DMS79 treated with DMSO at 0.1 percent for 48 hours (cell line): ENCODE measurements around the gene CES4A.

Experiments used
- DNase-seq: peaks from one replicate; lab custom pipeline; 2025; lab: John Stamatoyannopoulos, UW

CES4A gene

DNA sequence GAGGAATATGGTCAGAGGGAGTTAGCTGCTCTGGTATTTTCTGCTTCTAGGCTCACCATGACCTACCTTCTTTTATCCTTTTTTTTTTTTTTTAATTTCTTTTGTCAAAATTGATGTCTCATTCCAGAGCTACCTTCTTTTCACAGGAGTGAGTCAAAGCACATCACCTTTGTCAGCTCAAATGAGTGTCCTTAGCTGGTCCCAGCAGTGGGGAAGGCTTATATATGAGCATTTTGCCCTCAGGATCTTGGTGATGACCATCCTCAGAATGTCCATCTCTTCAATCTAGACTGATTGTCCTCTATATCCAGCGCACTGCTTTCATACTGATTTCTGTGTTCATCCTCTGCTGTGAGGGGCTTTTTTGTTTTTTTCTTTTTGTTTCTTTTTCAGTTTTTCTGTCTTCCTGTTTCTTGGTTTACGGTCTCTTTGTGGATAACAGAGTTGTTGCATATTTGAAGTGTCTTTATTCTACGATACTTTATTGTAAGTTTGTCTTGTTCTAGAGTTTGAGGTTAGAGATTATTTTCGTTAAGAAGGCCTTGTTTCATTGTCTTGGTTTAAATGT, 65.5 kb downstream of the CES4A start:
- no peak for DNase-seq

DNA sequence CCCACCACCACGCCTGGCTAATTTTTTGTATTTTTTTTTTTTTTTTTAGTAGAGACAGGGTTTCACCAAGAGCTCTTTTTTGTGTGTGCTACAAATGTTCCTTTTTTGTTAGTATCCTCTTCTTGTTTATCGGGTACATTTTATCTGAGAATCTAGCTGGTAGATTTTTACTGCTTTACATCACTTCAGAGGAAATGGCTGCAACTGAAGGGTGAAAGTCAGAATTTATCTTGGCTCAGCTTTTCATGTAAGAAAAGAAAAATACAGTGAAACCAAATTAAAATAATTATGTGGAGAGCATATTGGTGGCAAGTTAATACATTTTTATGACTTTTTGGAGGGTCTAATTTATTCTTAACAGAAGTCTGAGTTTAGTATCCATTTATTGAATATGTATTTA, 66.5 kb downstream of the CES4A start:
- no peak for DNase-seq

DNA sequence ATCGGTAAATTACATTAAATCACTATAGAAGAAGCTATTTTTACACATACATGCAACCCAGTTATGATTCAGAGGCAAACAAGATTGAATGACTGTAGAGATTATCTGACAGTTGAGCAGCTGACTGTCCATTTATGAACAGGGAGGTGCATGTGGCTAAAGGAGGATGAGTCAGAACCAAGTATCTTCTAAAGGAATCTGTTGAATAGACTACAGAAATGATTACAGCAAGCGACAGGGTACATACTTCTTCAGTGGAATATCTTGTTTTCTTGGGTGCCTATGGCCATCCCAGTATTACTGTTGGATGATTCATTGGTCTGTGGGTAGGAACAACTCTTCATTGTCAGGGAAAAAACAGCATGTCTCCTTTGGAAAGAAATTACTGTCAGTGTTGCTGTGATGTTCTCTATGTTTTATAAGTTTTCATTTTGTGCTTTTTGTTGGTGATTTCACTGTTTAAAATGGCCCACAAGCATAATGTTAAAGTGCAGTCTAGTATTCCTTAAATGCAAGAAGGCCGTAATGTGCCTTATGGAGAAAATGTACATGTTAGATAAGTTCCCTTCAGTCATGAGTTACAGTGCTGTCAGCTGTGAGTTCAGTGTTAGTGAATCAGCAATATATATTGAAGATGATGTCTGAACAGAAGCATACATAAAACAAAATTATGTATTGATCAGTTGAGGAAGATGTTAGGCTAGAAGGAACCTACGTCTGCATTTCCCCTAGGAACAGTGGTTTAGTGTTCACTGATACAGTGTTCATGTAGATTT, 67.5 kb downstream of the CES4A start:
- DNase-seq = no peak
